MCF 10A (cell line): ENCODE data around the gene IQSEC1. TPM values are rescaled to one million over a fixed set of nuclear protein-coding genes. Genes with fewer than 3 reads are reported as not detected.

Experiments used
- BruUV-seq: library from RNA; stranded (reverse); fragments of 400-500 nt; replicated peaks from 2 replicates; lab custom pipeline; 2021; lab: Mats Ljungman, UMichigan
- CTCF ChIA-PET: fragments of 300-600 bp; sonication (Branson Sonifier 250); formaldehyde crosslinking; extraction: SDS; loops from one replicate; lab custom pipeline; 2021; ENCODE audit warnings: antibody characterized with exemption, inconsistent platforms; lab: Yijun Ruan, JAX
- POLR2A ChIA-PET: fragments of 300-600, 350-650 bp; sonication (Branson Sonifier 250); formaldehyde crosslinking; extraction: SDS; loops from one replicate; lab custom pipeline; 2020; ENCODE audit warnings: antibody characterized with exemption, inconsistent platforms; lab: Yijun Ruan, JAX
- DNase-seq: peaks from one replicate; pipeline ENCODE4 v3.0.0-alpha.2; 2018; ENCODE audit not compliant: unreplicated experiment
- H3K27ac Mint-ChIP-seq: one replicate; pipeline ENCODE4 v1.8.0; 2022; ENCODE audit warnings: mild to moderate bottlenecking, low read depth, mixed read lengths; ENCODE audit not compliant: unreplicated experiment
- H3K27me3 Mint-ChIP-seq: one replicate; pipeline ENCODE4 v1.8.0; 2022; ENCODE audit warnings: mixed read lengths; ENCODE audit not compliant: insufficient read depth, unreplicated experiment
- H3K36me3 Mint-ChIP-seq: one replicate; pipeline ENCODE4 v1.8.0; 2022; ENCODE audit warnings: mild to moderate bottlenecking, moderate library complexity, mixed read lengths; ENCODE audit not compliant: insufficient read depth, unreplicated experiment
- H3K4me1 Mint-ChIP-seq: one replicate; pipeline ENCODE4 v1.8.0; 2022; ENCODE audit warnings: mixed read lengths; ENCODE audit not compliant: insufficient read depth, unreplicated experiment
- H3K4me3 Mint-ChIP-seq: one replicate; pipeline ENCODE4 v1.8.0; 2022; ENCODE audit warnings: mild to moderate bottlenecking, moderate library complexity, mixed read lengths; ENCODE audit not compliant: unreplicated experiment
- H3K9me3 Mint-ChIP-seq: one replicate; pipeline ENCODE4 v1.8.0; 2022; ENCODE audit warnings: mixed read lengths; ENCODE audit not compliant: unreplicated experiment
- intact Hi-C: fragments of 100-400 bp; cut with micrococcal nuclease; formaldehyde crosslinking; loops from 2 replicates; pipeline ENCODE4 v1.14.1; 2022
- total RNA-seq: library from RNA; stranded (reverse); gene quantifications from 2 replicates; pipeline ENCODE4 v1.2.3, GENCODE V29; 2022
- TF ChIP-seq, protein P1 (sequence below): fragments of 200-600 bp; IDR thresholded peaks from one replicate; pipeline ENCODE4 v1.8.0; 2022; ENCODE audit warnings: antibody characterized with exemption, mild to moderate bottlenecking; ENCODE audit not compliant: unreplicated experiment

Gene IQSEC1
- total RNA-seq, 1 experiment from 2014 or later = 18.7 TPM

DNA sequence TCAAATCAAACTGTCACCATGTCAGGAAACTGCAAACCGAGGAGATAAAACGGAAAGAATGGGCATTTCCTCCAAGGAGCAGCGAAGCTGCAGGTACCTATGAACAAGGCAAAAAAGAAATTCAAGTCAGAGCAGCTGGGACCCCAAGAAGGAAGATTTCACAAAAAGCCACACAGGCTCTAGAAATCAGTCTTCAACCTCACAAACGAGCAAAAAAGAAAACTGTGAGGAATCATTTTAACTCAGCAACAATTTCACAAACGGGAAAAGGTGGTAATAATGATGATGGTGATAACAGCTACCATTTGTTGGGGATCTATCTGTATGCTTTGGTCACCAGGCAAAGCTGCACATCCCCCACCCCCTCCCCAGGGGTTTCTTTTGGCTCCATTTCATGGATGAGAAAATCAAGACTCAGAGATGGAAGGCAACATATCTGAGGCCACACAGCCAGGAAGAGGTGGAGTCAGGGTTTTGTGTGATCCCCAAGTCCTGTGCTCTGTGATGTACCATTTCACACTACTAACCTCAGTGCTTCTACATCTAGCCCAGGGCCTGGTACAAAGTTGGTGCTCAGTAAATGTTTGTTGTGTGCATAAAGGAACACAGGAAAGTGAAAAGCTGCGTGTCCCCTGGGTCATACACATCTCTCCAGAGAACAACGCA, 109.9 kb downstream of the IQSEC1 start:
- CTCF ChIA-PET = interaction anchor here (0.7 to 0.9 kb wide), 2 partner anchors 10 to 1957 kb away, joined by 3 to 4 read pairs; no protein-coding TSS in a partner anchor
- H3K27ac Mint-ChIP-seq = no peak overlapping the region

DNA sequence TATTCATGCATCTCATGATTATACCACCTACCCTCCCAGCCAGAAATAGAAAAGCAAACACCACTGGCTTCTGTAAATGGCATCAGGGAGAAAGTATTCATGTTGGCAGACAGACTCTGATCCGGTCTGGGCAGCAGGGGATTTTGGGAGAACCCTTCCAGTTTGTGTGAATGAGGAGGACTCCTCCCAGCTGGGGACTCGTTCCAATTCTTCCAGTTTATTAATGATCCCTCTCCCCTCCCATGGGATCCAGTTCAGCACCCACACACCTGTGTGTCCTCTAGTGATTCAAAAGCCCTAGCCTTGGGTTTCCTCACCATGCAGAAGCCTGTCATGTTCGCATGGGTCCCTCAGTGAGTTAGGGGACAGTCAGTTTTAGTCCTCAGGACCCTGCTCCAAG, 110.9 kb downstream of the IQSEC1 start:
- peaks cover 15% of the 10 kb centered on the region for H3K4me1 Mint-ChIP-seq
- H3K27ac Mint-ChIP-seq = no peak overlapping the region
- TF ChIP-seq, protein P1, sequence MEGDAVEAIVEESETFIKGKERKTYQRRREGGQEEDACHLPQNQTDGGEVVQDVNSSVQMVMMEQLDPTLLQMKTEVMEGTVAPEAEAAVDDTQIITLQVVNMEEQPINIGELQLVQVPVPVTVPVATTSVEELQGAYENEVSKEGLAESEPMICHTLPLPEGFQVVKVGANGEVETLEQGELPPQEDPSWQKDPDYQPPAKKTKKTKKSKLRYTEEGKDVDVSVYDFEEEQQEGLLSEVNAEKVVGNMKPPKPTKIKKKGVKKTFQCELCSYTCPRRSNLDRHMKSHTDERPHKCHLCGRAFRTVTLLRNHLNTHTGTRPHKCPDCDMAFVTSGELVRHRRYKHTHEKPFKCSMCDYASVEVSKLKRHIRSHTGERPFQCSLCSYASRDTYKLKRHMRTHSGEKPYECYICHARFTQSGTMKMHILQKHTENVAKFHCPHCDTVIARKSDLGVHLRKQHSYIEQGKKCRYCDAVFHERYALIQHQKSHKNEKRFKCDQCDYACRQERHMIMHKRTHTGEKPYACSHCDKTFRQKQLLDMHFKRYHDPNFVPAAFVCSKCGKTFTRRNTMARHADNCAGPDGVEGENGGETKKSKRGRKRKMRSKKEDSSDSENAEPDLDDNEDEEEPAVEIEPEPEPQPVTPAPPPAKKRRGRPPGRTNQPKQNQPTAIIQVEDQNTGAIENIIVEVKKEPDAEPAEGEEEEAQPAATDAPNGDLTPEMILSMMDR = no peak
- no peaks in the 10 kb centered on the region for H3K27me3 Mint-ChIP-seq
- H3K4me3 Mint-ChIP-seq = no peak overlapping the region
- intact Hi-C loops = no loop called here
- BruUV-seq = no TSS peak
- no peak for DNase-seq
- ChIA-PET CTCF (interaction anchor here (1.3 kb wide), 1 partner anchor 12 kb away, joined by 3 read pairs; no protein-coding TSS in a partner anchor), POLR2A (no interaction called here)
- H3K36me3 Mint-ChIP-seq = peaks cover 6% of the 10 kb centered on the region
- no peaks in the 10 kb centered on the region for H3K9me3 Mint-ChIP-seq

More for the DNA sequence above, 109.9 kb downstream of the IQSEC1 start:
- no peaks in the 10 kb centered on the region for H3K9me3 Mint-ChIP-seq
- no TSS peak for BruUV-seq
- peaks cover 21% of the 10 kb centered on the region for H3K4me1 Mint-ChIP-seq
- no peak for DNase-seq
- intact Hi-C loops = no loop called here
- TF ChIP-seq, protein P1 = no peak
- POLR2A ChIA-PET = no interaction called here
- H3K4me3 Mint-ChIP-seq = no peak overlapping the region
- no peaks in the 10 kb centered on the region for H3K27me3 Mint-ChIP-seq
- H3K36me3 Mint-ChIP-seq = peaks cover 6% of the 10 kb centered on the region

DNA sequence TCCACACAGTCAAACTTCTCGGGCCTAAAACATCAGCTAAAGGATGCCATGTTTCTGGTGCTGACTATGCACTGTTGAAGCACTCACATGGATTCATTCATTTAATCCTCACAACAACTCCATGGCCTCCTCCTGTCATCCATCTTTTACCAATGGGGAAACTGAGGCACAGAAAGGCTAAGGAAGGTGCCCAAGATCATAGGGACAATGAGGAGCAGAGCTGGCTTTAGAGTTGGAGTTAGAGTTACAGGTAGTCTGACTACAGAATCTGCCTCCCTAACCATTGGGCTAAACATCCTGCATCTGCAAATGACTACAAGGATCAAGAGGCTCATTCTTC, 111.6 kb downstream of the IQSEC1 start:
- no peak overlapping the region for H3K4me3 Mint-ChIP-seq
- ChIA-PET CTCF (interaction anchor here (1.3 kb wide), 1 partner anchor 12 kb away, joined by 3 read pairs; no protein-coding TSS in a partner anchor), POLR2A (interaction anchor here (1.1 kb wide), 1 partner anchor 33 kb away, joined by 3 read pairs; no protein-coding TSS in a partner anchor)
- peaks cover 10% of the 10 kb centered on the region for H3K4me1 Mint-ChIP-seq
- TF ChIP-seq, protein P1 = no peak
- no peak overlapping the region for H3K27ac Mint-ChIP-seq
- H3K9me3 Mint-ChIP-seq = no peaks in the 10 kb centered on the region
- no peaks in the 10 kb centered on the region for H3K27me3 Mint-ChIP-seq
- no peak for DNase-seq
- H3K36me3 Mint-ChIP-seq = peaks cover 6% of the 10 kb centered on the region
- no TSS peak for BruUV-seq
- intact Hi-C loops = no loop called here

- TF ChIP-seq, protein P1 = no peak
- intact Hi-C loops = no loop called here
- H3K4me1 Mint-ChIP-seq = peaks cover 5% of the 10 kb centered on the region
- no peak for DNase-seq
- peaks cover 6% of the 10 kb centered on the region for H3K36me3 Mint-ChIP-seq
- no peak overlapping the region for H3K4me3 Mint-ChIP-seq
- H3K9me3 Mint-ChIP-seq = no peaks in the 10 kb centered on the region
- no peak overlapping the region for H3K27ac Mint-ChIP-seq
- POLR2A ChIA-PET = interaction anchor here (1.1 kb wide), 1 partner anchor 34 kb away, joined by 3 read pairs; no protein-coding TSS in a partner anchor
- CTCF ChIA-PET = interaction anchor here (0.9 to 1.3 kb wide), 2 partner anchors 13 to 34 kb away, joined by 3 read pairs; no protein-coding TSS in a partner anchor
- no TSS peak for BruUV-seq
- H3K27me3 Mint-ChIP-seq = no peaks in the 10 kb centered on the region
Observed at GRCh38 chr3:12961007-12961696, 112.1 kb downstream of the IQSEC1 start.
